Activated CD8-positive, alpha-beta T cell treated with anti-CD3 and anti-CD28 coated beads for 36 hours (primary cell): ENCODE measurements around the gene DIAPH2. TPM values are rescaled to one million over a fixed set of nuclear protein-coding genes. Genes with fewer than 3 reads are reported as not detected.

Experiments used
- ATAC-seq: fragments of 200-7000 bp; cut with Tn5 transposase; one replicate; pipeline ENCODE4 v1.10.0; 2021; ENCODE audit warnings: mild to moderate bottlenecking, moderate library complexity
- CTCF ChIA-PET: fragments of 350-600 bp; sonication (Branson Sonifier 250); formaldehyde crosslinking; loops from one replicate; lab custom pipeline; 2021; ENCODE audit warnings: antibody characterized with exemption; lab: Charles Lee
- POLR2A ChIA-PET: fragments of 350-600 bp; sonication (Branson Sonifier 250); formaldehyde crosslinking; loops from one replicate; lab custom pipeline; 2021; ENCODE audit warnings: antibody characterized with exemption; lab: Charles Lee
- DNase-seq: peaks from one replicate; pipeline ENCODE4 v3.0.0-alpha.2; 2020
- H3K27ac Mint-ChIP-seq: one replicate; pipeline ENCODE4 v1.8.0; 2021; ENCODE audit warnings: mild to moderate bottlenecking, mixed read lengths
- H3K27me3 Mint-ChIP-seq: one replicate; pipeline ENCODE4 v1.8.0; 2021; ENCODE audit warnings: mixed read lengths
- H3K36me3 Mint-ChIP-seq: one replicate; pipeline ENCODE4 v1.8.0; 2021; ENCODE audit warnings: low read depth, mixed read lengths
- H3K4me1 Mint-ChIP-seq: one replicate; pipeline ENCODE4 v1.8.0; 2021; ENCODE audit warnings: low read depth, mixed read lengths
- H3K4me3 Mint-ChIP-seq: one replicate; pipeline ENCODE4 v1.8.0; 2021; ENCODE audit warnings: mild to moderate bottlenecking, moderate library complexity, mixed read lengths
- H3K9me3 Mint-ChIP-seq: one replicate; pipeline ENCODE4 v1.8.0; 2021; ENCODE audit warnings: mixed read lengths
- intact Hi-C: fragments of 100-400 bp; cut with micrococcal nuclease; formaldehyde crosslinking; loops from one replicate; pipeline ENCODE4 v1.10.0; 2022
- total RNA-seq, 2 experiments: library from RNA; stranded (reverse); gene quantifications; one replicate each; pipeline ENCODE4 v1.2.3, GENCODE V29; 2021
- TF ChIP-seq, protein P1 (sequence below): fragments of 200-600 bp; IDR thresholded peaks from one replicate; pipeline ENCODE4 v1.8.0; 2022; ENCODE audit warnings: antibody characterized with exemption, mild to moderate bottlenecking

DIAPH2 gene
- total RNA-seq, 2 experiments from 2014 or later: 8.1 to 8.5 TPM

DNA sequence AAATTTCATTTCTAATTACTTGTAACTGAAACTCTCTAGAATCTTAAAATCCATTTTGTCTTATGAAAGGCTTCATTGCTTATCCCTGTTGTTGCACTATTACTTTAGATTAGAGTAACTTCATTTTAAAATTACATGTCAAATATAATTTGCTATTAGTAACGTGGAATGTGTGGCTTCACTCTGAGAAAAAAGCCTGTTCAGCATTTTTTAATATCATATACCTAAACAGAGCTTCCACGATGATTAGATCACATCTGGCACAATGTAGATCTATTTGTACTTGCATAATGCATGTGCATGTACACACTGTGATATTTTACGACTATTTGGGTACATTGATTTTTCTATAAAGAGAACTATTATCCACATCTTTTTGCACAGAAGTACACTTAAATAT is 847.2 kb downstream of the DIAPH2 start:
- intact Hi-C loops: no loop called here
- TF ChIP-seq, protein P1, sequence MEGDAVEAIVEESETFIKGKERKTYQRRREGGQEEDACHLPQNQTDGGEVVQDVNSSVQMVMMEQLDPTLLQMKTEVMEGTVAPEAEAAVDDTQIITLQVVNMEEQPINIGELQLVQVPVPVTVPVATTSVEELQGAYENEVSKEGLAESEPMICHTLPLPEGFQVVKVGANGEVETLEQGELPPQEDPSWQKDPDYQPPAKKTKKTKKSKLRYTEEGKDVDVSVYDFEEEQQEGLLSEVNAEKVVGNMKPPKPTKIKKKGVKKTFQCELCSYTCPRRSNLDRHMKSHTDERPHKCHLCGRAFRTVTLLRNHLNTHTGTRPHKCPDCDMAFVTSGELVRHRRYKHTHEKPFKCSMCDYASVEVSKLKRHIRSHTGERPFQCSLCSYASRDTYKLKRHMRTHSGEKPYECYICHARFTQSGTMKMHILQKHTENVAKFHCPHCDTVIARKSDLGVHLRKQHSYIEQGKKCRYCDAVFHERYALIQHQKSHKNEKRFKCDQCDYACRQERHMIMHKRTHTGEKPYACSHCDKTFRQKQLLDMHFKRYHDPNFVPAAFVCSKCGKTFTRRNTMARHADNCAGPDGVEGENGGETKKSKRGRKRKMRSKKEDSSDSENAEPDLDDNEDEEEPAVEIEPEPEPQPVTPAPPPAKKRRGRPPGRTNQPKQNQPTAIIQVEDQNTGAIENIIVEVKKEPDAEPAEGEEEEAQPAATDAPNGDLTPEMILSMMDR: no peak
- ChIA-PET CTCF (no interaction called here), POLR2A (no interaction called here)
- H3K9me3 Mint-ChIP-seq: peaks cover 10% of the 10 kb centered on the region
- peaks cover 9% of the 10 kb centered on the region for H3K36me3 Mint-ChIP-seq
- H3K4me1 Mint-ChIP-seq: no peaks in the 10 kb centered on the region
- ATAC-seq: no peak
- no peak overlapping the region for H3K4me3 Mint-ChIP-seq
- no peak for DNase-seq
- H3K27me3 Mint-ChIP-seq: no peaks in the 10 kb centered on the region
- no peak overlapping the region for H3K27ac Mint-ChIP-seq

GRCh38 chrX:97538745-97539144 is 854.1 kb downstream of the DIAPH2 start:
- ATAC-seq (no peak), DNase-seq (no peak)
- no peak overlapping the region for H3K4me3 Mint-ChIP-seq
- H3K36me3 Mint-ChIP-seq: no peaks in the 10 kb centered on the region
- H3K27ac Mint-ChIP-seq: no peak overlapping the region
- no peaks in the 10 kb centered on the region for H3K27me3 Mint-ChIP-seq
- H3K9me3 Mint-ChIP-seq: no peaks in the 10 kb centered on the region
- intact Hi-C loops: no loop called here
- TF ChIP-seq, protein P1: no peak
- POLR2A ChIA-PET: no interaction called here
- CTCF ChIA-PET: no interaction called here
- no peaks in the 10 kb centered on the region for H3K4me1 Mint-ChIP-seq

GRCh38 chrX:97539970-97540519 is 855.4 kb downstream of the DIAPH2 start:
- no peaks in the 10 kb centered on the region for H3K27me3 Mint-ChIP-seq
- no peak overlapping the region for H3K4me3 Mint-ChIP-seq
- DNase-seq (no peak), ATAC-seq (no peak)
- H3K27ac Mint-ChIP-seq: no peak overlapping the region
- no peaks in the 10 kb centered on the region for H3K4me1 Mint-ChIP-seq
- intact Hi-C loops: no loop called here
- H3K36me3 Mint-ChIP-seq: no peaks in the 10 kb centered on the region
- POLR2A ChIA-PET: no interaction called here
- TF ChIP-seq, protein P1: no peak
- CTCF ChIA-PET: no interaction called here
- no peaks in the 10 kb centered on the region for H3K9me3 Mint-ChIP-seq

DNA sequence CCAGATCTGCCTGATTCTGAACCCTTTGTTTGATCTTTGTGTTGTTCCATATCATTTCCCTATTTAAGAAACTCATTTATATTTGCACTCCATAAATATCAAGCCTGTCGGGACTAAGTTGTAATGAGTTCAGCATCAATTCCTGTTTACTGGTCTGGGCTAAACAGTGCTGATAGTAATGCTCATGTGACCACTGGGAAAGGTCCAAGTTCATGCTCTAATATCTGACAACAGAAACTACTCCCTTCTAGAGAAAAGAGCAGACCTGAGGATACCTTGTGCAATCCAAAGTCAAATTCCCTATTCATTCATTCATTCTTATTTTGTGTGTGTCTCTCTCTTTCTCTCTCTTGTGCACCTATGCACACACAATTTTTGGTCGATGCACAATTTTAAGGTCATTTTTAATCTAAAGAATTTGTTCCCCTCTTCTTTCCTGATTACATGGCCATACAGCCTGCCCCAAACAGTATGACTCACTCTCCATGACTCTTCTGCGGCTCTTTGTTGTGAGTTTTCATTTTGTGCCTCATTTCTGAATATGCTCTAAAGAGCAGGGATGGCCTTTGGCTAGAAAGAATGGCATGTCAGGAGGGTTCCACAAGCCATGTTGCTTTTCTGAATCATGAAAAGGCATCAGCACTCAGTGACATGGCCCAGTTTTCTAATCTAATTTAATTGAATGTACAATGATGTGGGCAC is 863.4 kb downstream of the DIAPH2 start:
- Mint-ChIP-seq H3K4me3 (no peak overlapping the region), H3K36me3 (no peaks in the 10 kb centered on the region), H3K27me3 (no peaks in the 10 kb centered on the region), H3K4me1 (peaks cover 3% of the 10 kb centered on the region), H3K9me3 (no peaks in the 10 kb centered on the region), H3K27ac (no peak overlapping the region)
- ChIA-PET CTCF (no interaction called here), POLR2A (no interaction called here)
- ATAC-seq (no peak), DNase-seq (no peak)
- intact Hi-C loops: no loop called here
- TF ChIP-seq, protein P1: no peak

GRCh38 chrX:97551821-97552220 is 867.2 kb downstream of the DIAPH2 start:
- no peak for DNase-seq

More at GRCh38 chrX:97551821-97552220, 867.2 kb downstream of the DIAPH2 start:
- Mint-ChIP-seq H3K4me1 (peaks cover 3% of the 10 kb centered on the region), H3K9me3 (no peaks in the 10 kb centered on the region), H3K4me3 (no peak overlapping the region), H3K27ac (no peak overlapping the region), H3K36me3 (no peaks in the 10 kb centered on the region), H3K27me3 (no peaks in the 10 kb centered on the region)
- intact Hi-C loops: no loop called here
- POLR2A ChIA-PET: no interaction called here
- CTCF ChIA-PET: no interaction called here
- TF ChIP-seq, protein P1: no peak
- no peak for ATAC-seq
